ENCODE data around the gene ARHGAP31. TPM values are rescaled to one million over a fixed set of nuclear protein-coding genes. Genes with fewer than 3 reads are reported as not detected.
"Not testable (repeated sequence)": the region's sequence is repeated elsewhere in the genome, so short reads cannot be mapped to it uniquely, and the experiment has no call there.

Gene ARHGAP31
- total RNA-seq, 1 donor from 2014 or later, result 0.84 TPM

- Mint-ChIP-seq H3K36me3 (ENCODE audit: insufficient read depth) (no peaks in the 10 kb centered on the region), H3K9me3 (ENCODE audit: low read depth) (no peaks in the 10 kb centered on the region)
These were observed 42.6 kb downstream of the ARHGAP31 start for GRCh38 chr3:119336823-119337222.

GRCh38 chr3:119337407-119337806, 43.2 kb downstream of the ARHGAP31 start:
- DNase-seq (ENCODE audit: low spot score, unreplicated experiment); H3K9me3 Mint-ChIP-seq (ENCODE audit: low read depth); H3K4me1 Mint-ChIP-seq (ENCODE audit: low read depth); H3K27ac Mint-ChIP-seq; H3K27me3 Mint-ChIP-seq; H3K36me3 Mint-ChIP-seq (ENCODE audit: insufficient read depth); H3K4me3 Mint-ChIP-seq (ENCODE audit: low read depth): not testable (repeated sequence)

More at GRCh38 chr3:119336823-119337222, 42.6 kb downstream of the ARHGAP31 start:
- Mint-ChIP-seq H3K27me3 (no peaks in the 10 kb centered on the region), H3K4me3 (ENCODE audit: low read depth) (no peak overlapping the region), H3K4me1 (ENCODE audit: low read depth) (no peaks in the 10 kb centered on the region), H3K27ac (no peak overlapping the region)
- DNase-seq (ENCODE audit: low spot score, unreplicated experiment), result no peak
- no peak for TF ChIP-seq CTCF (IDR thresholded peaks at IDR 0.05; ENCODE audit: unreplicated experiment)

- Mint-ChIP-seq H3K4me3 (ENCODE audit: low read depth) (no peak overlapping the region), H3K27me3 (no peaks in the 10 kb centered on the region), H3K9me3 (ENCODE audit: low read depth) (no peaks in the 10 kb centered on the region), H3K36me3 (ENCODE audit: insufficient read depth) (no peaks in the 10 kb centered on the region), H3K27ac (no peak overlapping the region), H3K4me1 (ENCODE audit: low read depth) (no peaks in the 10 kb centered on the region)
- no peak for DNase-seq (ENCODE audit: low spot score, unreplicated experiment)
- no peak for TF ChIP-seq CTCF (IDR thresholded peaks at IDR 0.05; ENCODE audit: unreplicated experiment)
These were observed 44.6 kb downstream of the ARHGAP31 start for GRCh38 chr3:119338754-119339153.

- no peaks in the 10 kb centered on the region for H3K9me3 Mint-ChIP-seq (ENCODE audit: low read depth)
- H3K36me3 Mint-ChIP-seq (ENCODE audit: insufficient read depth), result no peaks in the 10 kb centered on the region
- no peak overlapping the region for H3K27ac Mint-ChIP-seq
- no peak for DNase-seq (ENCODE audit: low spot score, unreplicated experiment)
- no peaks in the 10 kb centered on the region for H3K27me3 Mint-ChIP-seq
- H3K4me3 Mint-ChIP-seq (ENCODE audit: low read depth), result no peak overlapping the region
- TF ChIP-seq CTCF (IDR thresholded peaks at IDR 0.05; ENCODE audit: unreplicated experiment), result no peak
- no peaks in the 10 kb centered on the region for H3K4me1 Mint-ChIP-seq (ENCODE audit: low read depth)
These were observed 45.8 kb downstream of the ARHGAP31 start for GRCh38 chr3:119340014-119340413.

- Mint-ChIP-seq H3K27me3 (no peaks in the 10 kb centered on the region), H3K27ac (no peak overlapping the region)
- TF ChIP-seq CTCF (IDR thresholded peaks at IDR 0.05; ENCODE audit: unreplicated experiment), result no peak
These were observed 46.3 kb downstream of the ARHGAP31 start for GRCh38 chr3:119340446-119340845.

GRCh38 chr3:119342176-119342575, 48.0 kb downstream of the ARHGAP31 start:
- H3K36me3 Mint-ChIP-seq (ENCODE audit: insufficient read depth), result no peaks in the 10 kb centered on the region
- no peak for DNase-seq (ENCODE audit: low spot score, unreplicated experiment)

More at GRCh38 chr3:119340446-119340845, 46.3 kb downstream of the ARHGAP31 start:
- H3K4me3 Mint-ChIP-seq (ENCODE audit: low read depth), result no peak overlapping the region
- no peak for DNase-seq (ENCODE audit: low spot score, unreplicated experiment)
- no peaks in the 10 kb centered on the region for H3K36me3 Mint-ChIP-seq (ENCODE audit: insufficient read depth)
- no peaks in the 10 kb centered on the region for H3K9me3 Mint-ChIP-seq (ENCODE audit: low read depth)
- no peaks in the 10 kb centered on the region for H3K4me1 Mint-ChIP-seq (ENCODE audit: low read depth)

More at GRCh38 chr3:119342176-119342575, 48.0 kb downstream of the ARHGAP31 start:
- Mint-ChIP-seq H3K27me3 (no peaks in the 10 kb centered on the region), H3K4me3 (ENCODE audit: low read depth) (no peak overlapping the region), H3K27ac (no peak overlapping the region), H3K9me3 (ENCODE audit: low read depth) (no peaks in the 10 kb centered on the region), H3K4me1 (ENCODE audit: low read depth) (peaks cover 7% of the 10 kb centered on the region)
- no peak for TF ChIP-seq CTCF (IDR thresholded peaks at IDR 0.05; ENCODE audit: unreplicated experiment)

Data from progenitor cell of endocrine pancreas (in vitro differentiated cells).